Neural cell (in vitro differentiated cells): ENCODE results near the gene NEK6. TPM values are rescaled to one million over a fixed set of nuclear protein-coding genes. Genes with fewer than 3 reads are reported as not detected.

ENCODE experiments used
- H2AFZ ChIP-seq: fragments of 200-600, 300-800 bp; sonication (generic), shearing (Covaris generic); 2 replicates; pipeline ENCODE4 v1.6.0; 2014; ENCODE audit warnings: low read depth, mild to moderate bottlenecking, antibody characterized with exemption, low read length, moderate library complexity
- H3F3A ChIP-seq: fragments of 200-600 bp; shearing (Covaris generic); 2 replicates; pipeline ENCODE4 v1.6.1; 2016; ENCODE audit warnings: mild to moderate bottlenecking, moderate library complexity, mixed read lengths, antibody characterized with exemption, low read length; ENCODE audit not compliant: insufficient read depth, poor library complexity, severe bottlenecking
- H3K27ac ChIP-seq: fragments of 200-600, 300-800 bp; sonication (generic), shearing (Covaris generic); 2 replicates; pipeline ENCODE4 v1.5.1; 2014; ENCODE audit warnings: mild to moderate bottlenecking, low read length, moderate library complexity
- H3K27me3 ChIP-seq: fragments of 300-800, 200-600 bp; sonication (generic), shearing (Covaris generic); 2 replicates; pipeline ENCODE4 v1.6.0; 2014; ENCODE audit warnings: mild to moderate bottlenecking, low read depth, low read length, moderate library complexity; ENCODE audit not compliant: insufficient read depth
- H3K36me3 ChIP-seq: fragments of 300-800, 200-600 bp; sonication (generic), shearing (Covaris generic); 2 replicates; pipeline ENCODE4 v1.5.1; 2014; ENCODE audit warnings: mild to moderate bottlenecking, antibody characterized with exemption, low read length, moderate library complexity; ENCODE audit not compliant: insufficient read depth
- H3K4me2 ChIP-seq: fragments of 300-800, 200-600 bp; sonication (generic), shearing (Covaris generic); 2 replicates; pipeline ENCODE4 v1.6.0; 2014; ENCODE audit warnings: mild to moderate bottlenecking, low read length
- H3K4me3 ChIP-seq: fragments of 300-800, 200-600 bp; sonication (generic), shearing (Covaris generic); 2 replicates; pipeline ENCODE4 v1.5.1; 2014; ENCODE audit warnings: mild to moderate bottlenecking, low read length, moderate library complexity
- H3K79me2 ChIP-seq: fragments of 200-600 bp; shearing (Covaris generic); replicated peaks from 2 replicates; pipeline ENCODE4 v1.6.0; 2014; ENCODE audit warnings: mild to moderate bottlenecking, low read length, moderate library complexity; ENCODE audit not compliant: insufficient read depth
- H3K9ac ChIP-seq: fragments of 300-800, 200-600 bp; sonication (generic), shearing (Covaris generic); 2 replicates; pipeline ENCODE4 v1.6.1; 2016; ENCODE audit warnings: mild to moderate bottlenecking, low read length, mixed read lengths
- H3K9me2 ChIP-seq: fragments of 200-600 bp; shearing (Covaris generic); 2 replicates; pipeline ENCODE4 v1.6.1; 2016; ENCODE audit warnings: mild to moderate bottlenecking, low read length, mixed read lengths; ENCODE audit not compliant: insufficient read depth
- H3K9me3 ChIP-seq: fragments of 200-600, 300-800 bp; sonication (generic), shearing (Covaris generic); 2 replicates; pipeline ENCODE4 v1.6.1; 2016; ENCODE audit warnings: mild to moderate bottlenecking, mixed run types, low read length, moderate library complexity, mixed read lengths
- H4K20me1 ChIP-seq: fragments of 200-600 bp; shearing (Covaris generic); 2 replicates; pipeline ENCODE4 v1.6.1; 2016; ENCODE audit warnings: mild to moderate bottlenecking, mixed run types; ENCODE audit not compliant: insufficient read depth
- CTCF ChIP-seq: fragments of 450-650 bp; IDR thresholded peaks from 2 replicates; pipeline ENCODE4 v1.5.1; 2014; ENCODE audit warnings: antibody characterized with exemption, mild to moderate bottlenecking, moderate library complexity; ENCODE audit not compliant: poor library complexity, severe bottlenecking
- EP300 ChIP-seq: fragments of 450-650 bp; conservative IDR thresholded peaks from 2 replicates; pipeline ENCODE4 v1.6.1; 2014; ENCODE audit warnings: antibody characterized with exemption, mild to moderate bottlenecking, moderate library complexity; ENCODE audit not compliant: poor library complexity, severe bottlenecking
- EZH2 ChIP-seq: fragments of 200-600, 300-800 bp; shearing (Covaris generic), sonication (generic); IDR thresholded peaks from 2 replicates; pipeline ENCODE4 v1.6.1; 2014; ENCODE audit warnings: antibody characterized with exemption, low read length, borderline replicate concordance, mild to moderate bottlenecking; ENCODE audit not compliant: insufficient read depth, poor library complexity, severe bottlenecking
- MXI1 ChIP-seq: fragments of 450-650 bp; conservative IDR thresholded peaks from 2 replicates; pipeline ENCODE4 v1.6.1; 2014; ENCODE audit warnings: antibody characterized with exemption, mild to moderate bottlenecking; ENCODE audit not compliant: poor library complexity, severe bottlenecking
- POLR2AphosphoS5 ChIP-seq: IDR thresholded peaks from 2 replicates; pipeline ENCODE4 v1.6.1; 2012
- RAD21 ChIP-seq: fragments of 450-650 bp; conservative IDR thresholded peaks from 2 replicates; pipeline ENCODE4 v1.6.1; 2014; ENCODE audit warnings: antibody characterized with exemption, mild to moderate bottlenecking, moderate library complexity
- REST ChIP-seq: IDR thresholded peaks from 2 replicates; pipeline ENCODE4 v1.6.1; 2012; ENCODE audit warnings: borderline replicate concordance
- SMC3 ChIP-seq: fragments of 450-650 bp; conservative IDR thresholded peaks from 2 replicates; pipeline ENCODE4 v1.6.1; 2014; ENCODE audit warnings: antibody characterized with exemption, mild to moderate bottlenecking, moderate library complexity; ENCODE audit not compliant: poor library complexity
- TAF1 ChIP-seq: IDR thresholded peaks from 2 replicates; pipeline ENCODE4 v1.6.1; 2012; ENCODE audit warnings: low read depth
- polyA plus RNA-seq: library from polyadenylated mRNA; depleted of rRNA; stranded (reverse); fragments of >200 nt; gene quantifications from 2 replicates; pipeline ENCODE4 v1.2.3, GENCODE V29; 2014

The NEK6 gene
- polyA plus RNA-seq, 1 donor from 2014 or later: 4.6 TPM

- H3K36me3 ChIP-seq: no peaks in the 10 kb centered on the region
- no peak overlapping the region for H2AFZ ChIP-seq
- no peaks in the 10 kb centered on the region for H3K9me2 ChIP-seq
- no peaks in the 10 kb centered on the region for H3K27me3 ChIP-seq
- TF ChIP-seq POLR2AphosphoS5 (no peak), SMC3 (no peak), RAD21 (no peak), REST (no peak), EZH2 (no peak), MXI1 (no peak), TAF1 (no peak), EP300 (no peak), CTCF (no peak)
- no peak overlapping the region for H3K27ac ChIP-seq
- H3K4me3 ChIP-seq: no peak overlapping the region
- no peaks in the 10 kb centered on the region for H4K20me1 ChIP-seq
- H3K9me3 ChIP-seq: no peaks in the 10 kb centered on the region
- H3F3A ChIP-seq: no peaks in the 10 kb centered on the region
- H3K9ac ChIP-seq: no peak overlapping the region
- H3K79me2 ChIP-seq: no peaks in the 10 kb centered on the region
- no peak overlapping the region for H3K4me2 ChIP-seq
Measured at GRCh38 chr9:124210697-124211096, 47.1 kb upstream of the NEK6 start.

- Histone ChIP-seq H2AFZ (no peak overlapping the region), H3K4me2 (no peak overlapping the region)
Measured at GRCh38 chr9:124212381-124213050, 45.2 kb upstream of the NEK6 start.

More at GRCh38 chr9:124212381-124213050, 45.2 kb upstream of the NEK6 start:
- H3K36me3 ChIP-seq: no peaks in the 10 kb centered on the region
- TF ChIP-seq SMC3 (no peak), REST (no peak), POLR2AphosphoS5 (no peak), MXI1 (no peak), RAD21 (no peak), CTCF (no peak), EP300 (no peak), TAF1 (no peak), EZH2 (no peak)
- H3K79me2 ChIP-seq: no peaks in the 10 kb centered on the region
- no peaks in the 10 kb centered on the region for H4K20me1 ChIP-seq
- no peak overlapping the region for H3K9ac ChIP-seq
- no peaks in the 10 kb centered on the region for H3K9me2 ChIP-seq
- no peaks in the 10 kb centered on the region for H3F3A ChIP-seq
- no peaks in the 10 kb centered on the region for H3K9me3 ChIP-seq
- no peak overlapping the region for H3K4me3 ChIP-seq
- no peak overlapping the region for H3K27ac ChIP-seq
- H3K27me3 ChIP-seq: no peaks in the 10 kb centered on the region
